Fibroblast of pulmonary artery (primary cell): Measurements from ENCODE around the gene PLB1.

Experiments
- DNase-seq: peaks from one replicate; pipeline ENCODE4 v3.0.0-alpha.2; 2010; ENCODE audit warnings: low read depth
- H3K4me3 ChIP-seq: replicated peaks from 2 replicates; pipeline ENCODE4 v1.5.1; 2011; ENCODE audit warnings: low read depth, mild to moderate bottlenecking, control low read depth, low read length, moderate library complexity
- TF ChIP-seq, protein P1 (sequence below): IDR thresholded peaks from 2 replicates; pipeline ENCODE4 v1.5.1; 2011; ENCODE audit warnings: mild to moderate bottlenecking, control low read depth, low read length, inconsistent platforms; ENCODE audit errors: missing control alignments

Gene PLB1

DNA sequence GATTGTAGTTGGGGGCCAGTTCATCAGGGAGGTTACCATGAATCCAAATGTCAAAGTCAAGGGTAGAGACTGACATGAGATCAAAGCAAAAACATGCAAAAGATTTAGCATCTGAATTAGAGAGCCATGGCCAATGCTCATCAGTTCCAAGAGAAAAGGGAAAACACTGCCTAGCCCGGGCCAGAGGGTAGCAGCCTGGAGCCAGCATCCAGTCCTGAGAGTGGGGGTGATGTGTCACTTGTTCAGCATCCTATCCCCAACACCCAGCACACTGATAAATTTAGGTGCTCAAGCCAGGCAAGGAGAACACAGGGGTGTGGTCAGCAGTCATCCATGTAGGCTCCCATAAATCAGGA, 178.8 kb downstream of the PLB1 start:
- no peak for DNase-seq
- H3K4me3 ChIP-seq: no peak overlapping the region
- TF ChIP-seq, protein P1, sequence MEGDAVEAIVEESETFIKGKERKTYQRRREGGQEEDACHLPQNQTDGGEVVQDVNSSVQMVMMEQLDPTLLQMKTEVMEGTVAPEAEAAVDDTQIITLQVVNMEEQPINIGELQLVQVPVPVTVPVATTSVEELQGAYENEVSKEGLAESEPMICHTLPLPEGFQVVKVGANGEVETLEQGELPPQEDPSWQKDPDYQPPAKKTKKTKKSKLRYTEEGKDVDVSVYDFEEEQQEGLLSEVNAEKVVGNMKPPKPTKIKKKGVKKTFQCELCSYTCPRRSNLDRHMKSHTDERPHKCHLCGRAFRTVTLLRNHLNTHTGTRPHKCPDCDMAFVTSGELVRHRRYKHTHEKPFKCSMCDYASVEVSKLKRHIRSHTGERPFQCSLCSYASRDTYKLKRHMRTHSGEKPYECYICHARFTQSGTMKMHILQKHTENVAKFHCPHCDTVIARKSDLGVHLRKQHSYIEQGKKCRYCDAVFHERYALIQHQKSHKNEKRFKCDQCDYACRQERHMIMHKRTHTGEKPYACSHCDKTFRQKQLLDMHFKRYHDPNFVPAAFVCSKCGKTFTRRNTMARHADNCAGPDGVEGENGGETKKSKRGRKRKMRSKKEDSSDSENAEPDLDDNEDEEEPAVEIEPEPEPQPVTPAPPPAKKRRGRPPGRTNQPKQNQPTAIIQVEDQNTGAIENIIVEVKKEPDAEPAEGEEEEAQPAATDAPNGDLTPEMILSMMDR: no peak

DNA sequence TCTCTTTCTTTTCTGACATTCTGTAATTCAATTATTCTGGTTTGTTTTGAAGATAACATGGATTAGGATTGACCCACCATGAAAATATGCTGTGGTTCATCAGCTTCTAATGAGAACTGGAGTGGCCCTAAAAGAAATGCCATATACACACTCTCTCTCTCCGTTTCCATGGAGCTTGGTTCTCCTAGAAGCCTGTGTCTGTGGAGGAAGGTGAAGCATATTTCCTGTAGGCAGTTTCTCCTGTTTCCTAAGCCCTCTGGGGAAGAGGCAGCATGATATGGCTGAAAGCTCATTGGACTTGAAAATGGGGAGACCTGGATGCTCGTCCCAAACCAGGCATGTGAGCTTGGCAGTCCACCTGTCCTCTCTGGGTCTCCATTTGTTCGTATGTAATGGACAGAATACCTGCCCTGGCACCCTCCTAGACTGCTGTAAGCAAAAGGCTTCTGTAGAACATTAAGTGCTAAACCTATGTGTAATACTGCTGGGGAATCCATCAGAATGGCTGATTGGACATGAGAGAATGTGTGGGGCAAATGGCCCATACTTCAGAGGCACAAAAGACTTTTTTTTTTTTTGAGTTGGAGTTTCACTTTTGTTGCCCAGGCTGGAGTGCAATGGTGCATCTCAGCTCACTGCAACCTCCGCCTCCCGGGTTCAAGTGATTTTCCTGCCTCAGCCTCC, 180.4 kb downstream of the PLB1 start:
- TF ChIP-seq, protein P1: no peak
- H3K4me3 ChIP-seq: no peak overlapping the region
- DNase-seq: no peak

DNA sequence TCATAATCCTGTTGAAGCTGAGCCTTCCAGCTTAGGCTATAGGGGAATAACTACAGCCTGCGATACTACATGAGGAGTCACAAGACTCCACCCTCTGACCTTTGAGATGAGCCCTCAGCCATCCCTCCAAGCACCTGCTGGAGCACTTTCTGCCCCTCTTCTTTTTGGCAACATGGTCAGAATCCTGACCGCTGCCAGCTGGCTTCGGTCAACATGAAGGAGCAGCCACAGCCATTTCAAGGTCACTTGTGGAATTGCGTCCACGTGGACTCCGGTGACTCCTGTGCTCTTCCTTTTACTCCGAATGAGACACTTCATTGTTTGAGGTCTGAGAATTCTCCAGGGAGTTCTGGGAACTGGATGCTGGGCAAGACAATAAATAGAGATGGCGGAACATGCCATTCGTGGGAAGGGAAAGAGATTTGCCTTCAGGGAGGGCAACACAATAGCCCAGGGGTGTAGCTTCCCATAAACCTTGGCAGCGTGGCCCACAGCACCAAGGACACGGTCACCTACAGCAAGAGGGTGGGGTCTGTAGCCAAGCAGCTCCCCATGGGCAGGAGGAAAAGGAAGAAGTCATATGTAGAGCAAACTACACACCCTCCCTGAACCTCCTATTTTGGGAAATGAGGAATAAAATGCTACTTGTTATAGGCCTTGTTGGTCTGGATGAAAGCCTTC, 182.5 kb downstream of the PLB1 start:
- DNase-seq: no peak
- TF ChIP-seq, protein P1: no peak

DNA sequence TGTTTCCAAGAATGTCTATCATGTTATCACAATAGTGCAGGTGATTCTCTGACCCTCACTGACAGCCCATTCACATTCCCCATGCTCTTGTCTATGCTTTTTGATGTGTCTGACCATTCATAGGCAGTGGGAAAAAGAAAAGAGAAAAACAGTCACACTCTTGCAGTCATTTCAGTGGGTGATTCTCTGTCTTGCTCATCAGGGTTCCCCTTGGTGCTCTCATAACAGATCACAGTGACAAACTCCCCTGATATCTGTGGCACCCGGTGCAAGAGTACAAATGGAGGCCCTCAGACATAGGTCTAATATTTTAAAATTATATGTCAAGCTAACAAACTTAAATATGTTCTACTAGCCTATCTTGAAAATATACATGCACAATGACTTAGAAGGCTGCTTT, 183.1 kb downstream of the PLB1 start:
- DNase-seq: no peak
- TF ChIP-seq, protein P1: no peak
- no peak overlapping the region for H3K4me3 ChIP-seq

More for the DNA sequence above, 182.5 kb downstream of the PLB1 start:
- H3K4me3 ChIP-seq: no peak overlapping the region

DNA sequence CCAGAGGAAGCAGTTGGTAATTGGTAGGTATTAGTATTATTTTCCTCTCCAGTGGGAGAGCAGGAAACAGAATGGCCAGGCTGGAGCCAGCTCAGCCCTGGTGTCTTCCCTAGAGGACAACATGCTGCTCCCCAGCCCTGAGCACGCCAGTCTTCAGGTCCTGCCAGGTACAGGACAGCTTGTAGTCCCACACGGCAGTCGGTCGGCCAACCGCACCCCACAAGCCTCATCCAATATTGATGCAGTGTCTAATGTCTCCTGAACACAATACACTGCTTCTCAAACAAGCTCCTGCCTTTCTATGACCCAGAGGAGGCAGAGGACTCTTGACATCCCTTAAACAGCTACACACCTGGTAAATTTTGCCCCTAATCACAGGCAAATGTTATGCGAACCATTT, 184.8 kb downstream of the PLB1 start:
- no peak for DNase-seq
- TF ChIP-seq, protein P1: no peak
- H3K4me3 ChIP-seq: no peak overlapping the region

DNA sequence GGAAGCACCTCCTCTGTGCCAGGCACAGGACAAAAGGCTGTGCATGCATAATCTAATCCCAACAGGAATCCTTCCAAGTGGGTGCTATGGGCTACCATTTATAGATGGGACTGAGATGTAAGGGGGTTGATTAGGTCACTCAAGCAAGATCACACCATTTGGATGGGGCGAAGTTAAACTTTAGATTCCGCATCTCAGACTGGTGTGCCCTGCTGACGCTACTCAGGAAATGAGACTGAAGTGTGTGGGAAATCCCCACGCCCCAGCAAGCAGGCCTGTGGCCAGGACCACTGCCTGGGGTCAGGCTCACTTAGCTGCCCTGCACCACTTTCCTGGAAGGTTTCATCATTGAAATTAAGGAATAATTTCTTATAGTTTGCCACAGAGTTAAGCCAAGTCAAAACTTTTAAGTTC, 185.3 kb downstream of the PLB1 start:
- TF ChIP-seq, protein P1: no peak
- DNase-seq: peak; percentile 84
- no peak overlapping the region for H3K4me3 ChIP-seq

DNA sequence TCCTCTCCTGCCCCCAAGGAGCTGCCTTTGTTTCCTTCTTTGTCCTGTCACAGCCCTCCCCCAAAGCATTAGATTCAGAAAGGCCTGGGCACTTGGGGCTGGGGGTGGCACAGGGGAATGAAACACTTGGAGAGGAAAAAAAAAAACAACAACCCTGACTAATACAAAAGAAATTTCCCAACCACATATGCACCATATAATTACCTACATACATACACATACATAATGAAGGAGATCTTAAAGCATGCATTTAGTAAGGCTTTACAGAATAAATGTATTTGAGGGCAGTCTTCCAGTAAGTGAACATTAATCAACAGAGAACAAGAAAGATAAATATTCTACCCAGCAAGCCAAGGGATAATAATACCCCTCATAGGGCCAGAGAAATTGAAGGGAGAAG, 185.7 kb downstream of the PLB1 start:
- TF ChIP-seq, protein P1: no peak
- no peak for DNase-seq

More for the DNA sequence above, 185.7 kb downstream of the PLB1 start:
- H3K4me3 ChIP-seq: no peak overlapping the region
